ENCODE results near the gene CERCAM.

The CERCAM gene

DNA sequence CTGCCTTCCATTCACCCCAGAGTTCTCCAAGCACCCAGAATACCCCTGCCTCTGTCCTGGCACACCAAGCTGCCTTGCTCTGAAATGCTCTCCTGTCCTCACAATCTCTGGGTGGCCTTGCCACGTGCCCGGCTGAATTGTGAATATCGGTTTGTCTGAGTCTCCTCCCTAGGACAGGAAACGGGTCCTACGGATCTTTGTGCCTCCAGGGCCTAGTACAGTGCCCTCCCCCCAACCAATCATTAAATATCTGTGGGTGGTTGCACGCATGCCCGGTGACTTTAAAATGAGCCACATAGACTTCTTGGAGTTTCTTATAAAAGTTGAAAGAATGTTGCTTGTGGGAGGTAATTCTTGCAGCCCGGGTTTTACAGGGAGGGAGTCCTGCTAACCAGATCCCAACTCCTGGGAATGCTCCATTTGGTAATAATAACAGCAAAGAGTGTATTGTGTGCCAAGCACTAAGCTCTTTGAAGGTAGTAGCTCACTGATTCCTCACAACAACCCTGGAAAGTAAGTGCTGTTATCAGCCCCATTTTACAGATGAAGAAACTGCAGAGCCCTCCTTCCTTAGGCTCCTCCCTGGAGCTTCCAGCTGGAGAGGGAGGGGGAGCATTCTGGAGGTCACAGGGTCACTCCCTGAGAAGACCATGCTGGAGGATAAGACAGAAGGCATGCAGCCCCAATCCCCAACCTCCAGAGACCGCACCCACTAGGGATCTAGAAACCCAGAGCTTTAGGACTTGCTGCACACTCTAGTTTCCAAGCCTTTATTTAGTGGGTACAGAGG lies 26.1 kb upstream of the CERCAM start:
- H3K4me3 ChIP-seq (ENCODE audit: low read length) = no peak overlapping the region
- TF ChIP-seq CTCF (conservative IDR thresholded peaks at IDR 0.05; ENCODE audit: low read depth, low read length) = no peak
- DNase-seq (ENCODE audit: low read depth) = no peak

DNA sequence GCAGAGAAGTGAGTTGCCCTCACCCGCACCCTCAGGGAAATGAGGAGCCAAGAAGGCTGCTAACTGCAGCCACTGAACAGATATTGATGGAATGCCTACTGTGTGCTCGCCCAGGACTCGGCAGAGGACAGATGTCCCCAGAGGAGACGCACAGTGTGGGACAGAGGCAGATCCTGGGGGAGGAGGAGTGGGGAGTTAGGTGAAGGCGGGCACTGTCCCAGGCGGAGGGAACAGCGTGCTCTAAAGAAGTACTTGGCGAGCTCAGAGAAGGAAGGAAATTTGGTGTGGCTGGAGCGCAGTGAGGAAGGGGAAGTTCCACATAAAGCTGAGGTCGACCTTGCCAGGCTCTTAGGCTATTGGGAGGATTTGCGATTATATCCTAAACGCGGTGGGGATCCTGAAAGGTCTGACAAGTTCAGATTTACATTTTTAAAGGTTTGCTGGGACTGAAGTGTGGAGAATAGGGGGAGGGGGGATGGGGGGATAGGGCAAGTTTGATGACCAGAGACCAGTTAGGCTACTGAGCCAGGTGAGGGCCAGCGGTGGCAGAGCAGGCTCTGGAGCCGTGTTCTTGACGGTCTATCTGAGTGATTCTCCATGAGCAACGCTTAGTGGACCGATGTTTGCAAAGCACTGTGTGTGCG lies 23.6 kb upstream of the CERCAM start:
- no peak overlapping the region for H3K4me3 ChIP-seq (ENCODE audit: low read length)
- no peak for DNase-seq (ENCODE audit: low read depth)
- TF ChIP-seq CTCF (conservative IDR thresholded peaks at IDR 0.05; ENCODE audit: low read depth, low read length) = no peak

GRCh38 chr9:128397831-128398230 lies 22.8 kb upstream of the CERCAM start:
- no peak overlapping the region for H3K4me3 ChIP-seq (ENCODE audit: low read length)
- no peak for TF ChIP-seq CTCF (conservative IDR thresholded peaks at IDR 0.05; ENCODE audit: low read depth, low read length)

DNA sequence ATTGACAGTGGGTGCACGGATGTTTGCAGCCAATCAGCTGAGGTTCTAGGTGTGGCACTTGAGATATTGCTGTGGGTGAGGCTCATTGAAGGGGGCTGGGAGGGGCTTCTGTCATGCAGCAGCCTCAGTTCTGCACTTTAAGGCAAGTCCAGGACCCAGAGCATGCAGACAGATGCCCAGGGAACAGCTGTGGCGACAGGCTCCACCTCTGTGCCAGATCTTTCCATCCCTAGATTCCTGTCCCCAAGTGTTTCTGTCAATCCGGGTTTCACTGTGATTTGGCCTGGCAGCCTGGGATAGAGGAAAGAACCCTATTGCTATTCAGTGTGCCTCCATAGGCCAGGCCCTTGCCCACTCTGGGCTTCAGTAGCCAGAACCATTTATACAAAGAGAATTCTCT lies 20.8 kb upstream of the CERCAM start:
- no peak for TF ChIP-seq CTCF (conservative IDR thresholded peaks at IDR 0.05; ENCODE audit: low read depth, low read length)
- no peak overlapping the region for H3K4me3 ChIP-seq (ENCODE audit: low read length)
- no peak for DNase-seq (ENCODE audit: low read depth)

More at GRCh38 chr9:128397831-128398230, 22.8 kb upstream of the CERCAM start:
- no peak for DNase-seq (ENCODE audit: low read depth)

DNA sequence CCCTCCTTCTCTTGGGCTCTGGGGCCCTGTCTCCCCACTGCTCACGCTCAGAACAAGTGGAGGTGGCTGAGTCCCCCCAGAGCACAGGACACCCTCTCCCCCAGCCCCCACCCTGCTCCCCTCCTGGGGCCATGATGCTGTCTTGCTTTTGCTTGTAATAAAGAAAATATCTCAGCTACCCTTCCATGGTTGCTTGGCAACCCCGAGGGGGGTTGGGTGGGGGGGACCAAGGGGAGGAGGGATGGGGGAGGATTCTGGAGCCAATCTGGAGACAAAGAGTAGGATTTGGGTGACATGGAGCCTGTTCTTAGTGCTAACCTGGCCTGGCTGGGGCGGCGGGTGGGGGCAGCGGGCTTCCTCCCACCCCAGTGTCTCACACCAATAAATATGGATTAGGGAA lies 16.1 kb upstream of the CERCAM start:
- H3K4me3 ChIP-seq (ENCODE audit: low read length) = no peak overlapping the region
- no peak for TF ChIP-seq CTCF (conservative IDR thresholded peaks at IDR 0.05; ENCODE audit: low read depth, low read length)
- DNase-seq (ENCODE audit: low read depth) = no peak

GRCh38 chr9:128405077-128405779 lies 15.4 kb upstream of the CERCAM start:
- no peak for DNase-seq (ENCODE audit: low read depth)
- H3K4me3 ChIP-seq (ENCODE audit: low read length) = no peak overlapping the region
- TF ChIP-seq CTCF (conservative IDR thresholded peaks at IDR 0.05; ENCODE audit: low read depth, low read length) = no peak
